HCT116 (cell line): Measurements from ENCODE around the gene CELSR3. TPM values are rescaled to one million over a fixed set of nuclear protein-coding genes. Genes with fewer than 3 reads are reported as not detected.

Experiments used
- ATAC-seq: fragments of 200-7000 bp; cut with Tn5 transposase; 2 replicates; pipeline ENCODE4 v1.9.1; 2020; ENCODE audit warnings: mild to moderate bottlenecking, moderate library complexity
- BruUV-seq: library from RNA; stranded (reverse); fragments of 400-500 nt; replicated peaks from 2 replicates; lab custom pipeline; 2021; lab: Mats Ljungman, UMichigan
- CTCF ChIA-PET: fragments of 300-600 bp; sonication (Branson Sonifier 250); formaldehyde crosslinking; loops from one replicate; lab custom pipeline; 2021; ENCODE audit warnings: antibody characterized with exemption; lab: Charles Lee
- POLR2A ChIA-PET: fragments of 300-600, 350-600 bp; sonication (Branson Sonifier 250); formaldehyde crosslinking; loops from one replicate; lab custom pipeline; 2021; ENCODE audit warnings: antibody characterized with exemption; lab: Charles Lee
- RAD21 ChIA-PET, 2 experiments: fragments of 300-600 bp; sonication (Branson Sonifier 250); formaldehyde crosslinking; loops; one replicate each; lab custom pipeline; 2023; ENCODE audit warnings: low total read pairs in 2 of 2; ENCODE audit not compliant: uncharacterized antibody in 2 of 2, unreplicated experiment in 2 of 2, low non-redundant PET in 1 of 2; lab: Charles Lee
- DNase-seq: peaks from one replicate; pipeline ENCODE4 v3.0.0-alpha.2; 2010; ENCODE audit warnings: low read depth, low spot score
- H2AFZ ChIP-seq: fragments of 200-600 bp; shearing (Covaris generic), sonication (generic); 2 replicates; pipeline ENCODE4 v1.6.1; 2017; ENCODE audit warnings: low read depth, mixed run types, mixed read lengths, antibody characterized with exemption, low read length; ENCODE audit not compliant: poor library complexity, severe bottlenecking
- H3K27ac ChIP-seq: 2 replicates; pipeline ENCODE4 v1.5.1; 2012; ENCODE audit warnings: low read depth, low read length
- H3K27me3 ChIP-seq: fragments of 200-600 bp; sonication (generic); 2 replicates; pipeline ENCODE4 v1.6.1; 2016; ENCODE audit warnings: mixed run types, low read length, mixed read lengths; ENCODE audit not compliant: insufficient read depth
- H3K36me3 ChIP-seq, 2 experiments: fragments of 200-500 bp in 1 of 2; fragments of 200-600 bp in 1 of 2; sonication (Bioruptor generic) in 1 of 2; sonication (generic) in 1 of 2; 2 replicates each; pipeline versions ENCODE4 v1.5.1 to v1.6.1; 2014 to 2016; ENCODE audit warnings: low read length in 2 of 2, inconsistent platforms in 1 of 2, mixed read lengths in 1 of 2, mixed run types in 1 of 2; ENCODE audit not compliant: insufficient read depth in 2 of 2, control insufficient read depth in 1 of 2
- H3K4me1 ChIP-seq, 2 experiments: fragments of 200-600 bp in 1 of 2; sonication (generic) in 1 of 2; 2 replicates each; pipeline versions ENCODE4 v1.5.1 to v1.6.1; 2012 to 2017; ENCODE audit warnings: low read length in 2 of 2, inconsistent platforms in 1 of 2, mild to moderate bottlenecking in 1 of 2, mixed read lengths in 1 of 2, mixed run types in 1 of 2, moderate library complexity in 1 of 2; ENCODE audit not compliant: insufficient read depth in 2 of 2, control insufficient read depth in 1 of 2
- H3K4me2 ChIP-seq: fragments of 200-600 bp; sonication (generic); 2 replicates; pipeline ENCODE4 v1.6.1; 2017; ENCODE audit warnings: mixed run types, low read length, mixed read lengths
- H3K4me3 ChIP-seq, 2 experiments: fragments of 200-600 bp in 1 of 2; sonication (generic) in 1 of 2; replicated peaks in 1 of 2; 2 replicates each; pipeline ENCODE4 v1.5.1; 2011 to 2016; ENCODE audit warnings: low read length in 2 of 2, control low read depth in 1 of 2, low read depth in 1 of 2, mild to moderate bottlenecking in 1 of 2, mixed read lengths in 1 of 2, mixed run types in 1 of 2
- H3K79me2 ChIP-seq: fragments of 200-600 bp; sonication (generic); 2 replicates; pipeline ENCODE4 v1.6.1; 2017; ENCODE audit warnings: mild to moderate bottlenecking, mixed run types, low read length, moderate library complexity, mixed read lengths; ENCODE audit not compliant: insufficient read depth
- H3K9ac ChIP-seq: fragments of 200-600 bp; sonication (generic); 2 replicates; pipeline ENCODE4 v1.6.1; 2016; ENCODE audit warnings: low read length, mixed read lengths
- H3K9me2 ChIP-seq: fragments of 200-600 bp; sonication (generic), shearing (Covaris generic); 2 replicates; pipeline ENCODE4 v1.6.1; 2017; ENCODE audit warnings: mixed run types, mild to moderate bottlenecking, moderate library complexity; ENCODE audit not compliant: insufficient read depth
- H3K9me3 ChIP-seq, 2 experiments: fragments of 200-500 bp in 1 of 2; fragments of 200-600 bp in 1 of 2; sonication (Bioruptor generic) in 1 of 2; sonication (generic) in 1 of 2; 2 replicates each; pipeline ENCODE4 v1.6.1; 2014 to 2017; ENCODE audit warnings: low read length in 2 of 2, mixed read lengths in 2 of 2, inconsistent platforms in 1 of 2, low read depth in 1 of 2, mild to moderate bottlenecking in 1 of 2, mixed run types in 1 of 2, moderate library complexity in 1 of 2; ENCODE audit not compliant: control insufficient read depth in 1 of 2, insufficient read depth in 1 of 2
- H4K20me1 ChIP-seq: fragments of 200-600 bp; sonication (generic), shearing (Covaris generic); 2 replicates; pipeline ENCODE4 v1.6.1; 2017; ENCODE audit warnings: mixed run types, mild to moderate bottlenecking, moderate library complexity; ENCODE audit not compliant: insufficient read depth
- ATF3 ChIP-seq: IDR thresholded peaks from 2 replicates; pipeline ENCODE4 v1.6.1; 2012
- CBX3 ChIP-seq: IDR thresholded peaks from 2 replicates; pipeline ENCODE4 v1.6.1; 2012; ENCODE audit warnings: low read depth
- CEBPB ChIP-seq: IDR thresholded peaks from 2 replicates; pipeline ENCODE4 v1.6.1; 2012; ENCODE audit warnings: low read depth
- EGR1 ChIP-seq: IDR thresholded peaks from 2 replicates; pipeline ENCODE4 v1.6.1; 2012; ENCODE audit warnings: low read depth
- ELF1 ChIP-seq: IDR thresholded peaks from 2 replicates; pipeline ENCODE4 v1.6.1; 2012; ENCODE audit warnings: low read depth, borderline replicate concordance
- EZH2phosphoT487 ChIP-seq: fragments of 200-600 bp; IDR thresholded peaks from 2 replicates; pipeline ENCODE4 v1.6.1; 2018; ENCODE audit warnings: antibody characterized with exemption, borderline replicate concordance
- FOSL1 ChIP-seq: IDR thresholded peaks from 2 replicates; pipeline ENCODE4 v1.6.1; 2012; ENCODE audit warnings: low read depth
- JUND ChIP-seq: IDR thresholded peaks from 2 replicates; pipeline ENCODE4 v1.6.1; 2012
- POLR2AphosphoS5 ChIP-seq: IDR thresholded peaks from 2 replicates; pipeline ENCODE4 v1.6.1; 2011; ENCODE audit warnings: mild to moderate bottlenecking, low read depth, low read length, moderate library complexity
- SIN3A ChIP-seq: IDR thresholded peaks from 2 replicates; pipeline ENCODE4 v1.6.1; 2012; ENCODE audit warnings: low read depth
- SP1 ChIP-seq: IDR thresholded peaks from 2 replicates; pipeline ENCODE4 v1.6.1; 2012; ENCODE audit warnings: low read depth
- ZFX ChIP-seq: fragments of 450-650 bp; IDR thresholded peaks from 2 replicates; pipeline ENCODE4 v1.6.1; 2017
- ZNF274 ChIP-seq: fragments of 200-500 bp; sonication (Bioruptor generic); IDR thresholded peaks from 2 replicates; pipeline ENCODE4 v1.6.1; 2014; ENCODE audit warnings: mild to moderate bottlenecking, low read depth, low read length, inconsistent platforms
- intact Hi-C: fragments of 100-400 bp; cut with micrococcal nuclease; formaldehyde crosslinking; loops from 2 replicates; pipeline ENCODE4 v1.10.0; 2022
- total RNA-seq: library from RNA; stranded (reverse); gene quantifications from one replicate; pipeline ENCODE4 v1.2.1, GENCODE V29; 2021; ENCODE audit not compliant: unreplicated experiment
- TF ChIP-seq, protein P1 (sequence below): IDR thresholded peaks from 2 replicates; pipeline ENCODE4 v1.6.1; 2012
- TF ChIP-seq, protein P2 (sequence below): IDR thresholded peaks from 2 replicates; pipeline ENCODE4 v1.6.1; 2012; ENCODE audit warnings: low read depth

CELSR3 gene
- total RNA-seq, 1 experiment from 2014 or later = 7.8 TPM

GRCh38 chr3:48596676-48597407 lies 65.8 kb downstream of the CELSR3 start:
- CTCF ChIA-PET = interaction anchor here (1.7 kb wide), 1 partner anchor 38 kb away, joined by 6 read pairs; the partner anchor contains the start of gene SLC26A6

DNA sequence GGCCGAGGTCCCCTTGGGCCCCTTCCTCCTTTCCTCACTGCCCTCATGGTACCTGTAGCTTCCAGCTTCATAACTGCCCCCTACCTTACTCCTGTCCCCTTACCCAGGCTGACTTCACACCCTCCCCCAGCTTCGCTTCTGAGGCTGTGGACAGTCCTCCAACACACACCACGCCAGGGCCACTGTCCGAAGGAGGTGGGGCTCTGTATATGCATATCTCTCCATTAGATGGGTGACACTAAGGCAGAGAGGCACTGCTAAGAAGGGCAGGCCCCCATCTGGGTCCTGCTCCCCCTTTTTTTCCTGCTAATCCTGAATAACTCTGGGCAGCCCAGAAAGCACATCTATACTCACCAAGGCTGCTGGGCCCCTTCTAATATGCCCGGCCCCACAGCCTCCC lies 66.5 kb downstream of the CELSR3 start:
- Histone ChIP-seq H3K4me1 (peaks cover 11 to 21% of the 10 kb centered on the region in 2 experiments), H3K9me2 (no peaks in the 10 kb centered on the region), H4K20me1 (no peaks in the 10 kb centered on the region), H3K27me3 (no peaks in the 10 kb centered on the region), H3K36me3 (peaks cover 5 to 33% of the 10 kb centered on the region in 2 experiments), H3K9ac (no peak overlapping the region), H3K27ac (peak overlapping the region; percentile 21), H2AFZ (no peak overlapping the region), H3K4me2 (peak overlapping the region; percentile 65), H3K4me3 (no peak overlapping the region; a peak in 1 of 4 replicates), H3K9me3 (no peaks in the 10 kb centered on the region), H3K79me2 (no peaks in the 10 kb centered on the region)
- ChIA-PET CTCF (no interaction called here), POLR2A (no interaction called here), RAD21 (no interaction called here)
- peak; percentile 18 for ATAC-seq
- no peak for DNase-seq
- no TSS peak for BruUV-seq
- intact Hi-C loops = no loop called here
- no peak for TF ChIP-seq ZFX
- no peak for TF ChIP-seq SIN3A
- TF ChIP-seq EZH2phosphoT487 = no peak
- TF ChIP-seq SP1 = no peak
- TF ChIP-seq, protein P1, sequence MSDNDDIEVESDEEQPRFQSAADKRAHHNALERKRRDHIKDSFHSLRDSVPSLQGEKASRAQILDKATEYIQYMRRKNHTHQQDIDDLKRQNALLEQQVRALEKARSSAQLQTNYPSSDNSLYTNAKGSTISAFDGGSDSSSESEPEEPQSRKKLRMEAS = no peak
- no peak for TF ChIP-seq CEBPB
- TF ChIP-seq JUND = no peak
- TF ChIP-seq ATF3 = no peak
- TF ChIP-seq, protein P2, sequence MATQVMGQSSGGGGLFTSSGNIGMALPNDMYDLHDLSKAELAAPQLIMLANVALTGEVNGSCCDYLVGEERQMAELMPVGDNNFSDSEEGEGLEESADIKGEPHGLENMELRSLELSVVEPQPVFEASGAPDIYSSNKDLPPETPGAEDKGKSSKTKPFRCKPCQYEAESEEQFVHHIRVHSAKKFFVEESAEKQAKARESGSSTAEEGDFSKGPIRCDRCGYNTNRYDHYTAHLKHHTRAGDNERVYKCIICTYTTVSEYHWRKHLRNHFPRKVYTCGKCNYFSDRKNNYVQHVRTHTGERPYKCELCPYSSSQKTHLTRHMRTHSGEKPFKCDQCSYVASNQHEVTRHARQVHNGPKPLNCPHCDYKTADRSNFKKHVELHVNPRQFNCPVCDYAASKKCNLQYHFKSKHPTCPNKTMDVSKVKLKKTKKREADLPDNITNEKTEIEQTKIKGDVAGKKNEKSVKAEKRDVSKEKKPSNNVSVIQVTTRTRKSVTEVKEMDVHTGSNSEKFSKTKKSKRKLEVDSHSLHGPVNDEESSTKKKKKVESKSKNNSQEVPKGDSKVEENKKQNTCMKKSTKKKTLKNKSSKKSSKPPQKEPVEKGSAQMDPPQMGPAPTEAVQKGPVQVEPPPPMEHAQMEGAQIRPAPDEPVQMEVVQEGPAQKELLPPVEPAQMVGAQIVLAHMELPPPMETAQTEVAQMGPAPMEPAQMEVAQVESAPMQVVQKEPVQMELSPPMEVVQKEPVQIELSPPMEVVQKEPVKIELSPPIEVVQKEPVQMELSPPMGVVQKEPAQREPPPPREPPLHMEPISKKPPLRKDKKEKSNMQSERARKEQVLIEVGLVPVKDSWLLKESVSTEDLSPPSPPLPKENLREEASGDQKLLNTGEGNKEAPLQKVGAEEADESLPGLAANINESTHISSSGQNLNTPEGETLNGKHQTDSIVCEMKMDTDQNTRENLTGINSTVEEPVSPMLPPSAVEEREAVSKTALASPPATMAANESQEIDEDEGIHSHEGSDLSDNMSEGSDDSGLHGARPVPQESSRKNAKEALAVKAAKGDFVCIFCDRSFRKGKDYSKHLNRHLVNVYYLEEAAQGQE = no peak
- TF ChIP-seq EGR1 = no peak
- no peak for TF ChIP-seq ZNF274
- no peak for TF ChIP-seq CBX3
- no peak for TF ChIP-seq FOSL1

More at GRCh38 chr3:48596676-48597407, 65.8 kb downstream of the CELSR3 start:
- H3K4me3 ChIP-seq = no peak overlapping the region
- DNase-seq (no peak), ATAC-seq (no peak)
- POLR2A ChIA-PET = no interaction called here
- 0 out of 2 replicates have a peak overlapping the region, but pooled peaks have one; percentile 65 for H3K4me2 ChIP-seq
- H3K27me3 ChIP-seq = no peaks in the 10 kb centered on the region
- peaks cover 11 to 21% of the 10 kb centered on the region in 2 experiments for H3K4me1 ChIP-seq
- H3K79me2 ChIP-seq = no peaks in the 10 kb centered on the region
- peaks cover 8 to 38% of the 10 kb centered on the region in 2 experiments for H3K36me3 ChIP-seq
- H3K9me2 ChIP-seq = no peaks in the 10 kb centered on the region
- BruUV-seq = no TSS peak
- H3K27ac ChIP-seq = no peak overlapping the region; the same call in 1 of the 2 replicates
- H3K9ac ChIP-seq = no peak overlapping the region
- H3K9me3 ChIP-seq = no peaks in the 10 kb centered on the region
- intact Hi-C loops = no loop called here
- no peaks in the 10 kb centered on the region for H4K20me1 ChIP-seq
- RAD21 ChIA-PET = no interaction called here
- TF ChIP-seq, protein P1 = no peak
- TF ChIP-seq EZH2phosphoT487 (no peak), FOSL1 (no peak), ELF1 (no peak), POLR2AphosphoS5 (0 out of 2 replicates have a peak, but pooled peaks have one; percentile 19)
- no peak overlapping the region for H2AFZ ChIP-seq
